SK-N-SH (cell line): Measurements from ENCODE around the gene KRTAP1-1.
"Not testable (repeated sequence)": the region's sequence is repeated elsewhere in the genome, so short reads cannot be mapped to it uniquely, and the experiment has no call there.

ENCODE experiments used
- CTCF ChIP-seq: fragments of 200-600 bp; sonication (generic); IDR thresholded peaks from 2 replicates; pipeline ENCODE4 v1.6.1; 2017; ENCODE audit warnings: antibody characterized with exemption, mild to moderate bottlenecking, moderate library complexity
- ELF1 ChIP-seq: IDR thresholded peaks from 2 replicates; pipeline ENCODE4 v1.4.0; 2012
- EP300 ChIP-seq, 2 experiments: IDR thresholded peaks; 2 replicates each; pipeline versions ENCODE4 v1.4.0 to v1.6.1; 2012; ENCODE audit warnings: borderline replicate concordance in 1 of 2, low read depth in 1 of 2, low read length in 1 of 2
- FOXJ3 ChIP-seq: sonication (generic); formaldehyde crosslinking; IDR thresholded peaks from 2 replicates; pipeline ENCODE4 v1.5.1; 2020; ENCODE audit warnings: mild to moderate bottlenecking, missing genetic modification reagents
- GATA2 ChIP-seq: sonication (generic); formaldehyde crosslinking; IDR thresholded peaks from 2 replicates; pipeline ENCODE4 v1.5.0; 2020; ENCODE audit warnings: mild to moderate bottlenecking, missing genetic modification reagents
- RCOR1 ChIP-seq: fragments of 150-350 bp; IDR thresholded peaks from 2 replicates; pipeline ENCODE4 v1.6.1; 2017; ENCODE audit warnings: antibody characterized with exemption, low read length
- SMC3 ChIP-seq: IDR thresholded peaks from 2 replicates; pipeline ENCODE4 v1.6.1; 2012; ENCODE audit warnings: low read depth, low read length, improper control_type of control experiment
- TAF1 ChIP-seq: IDR thresholded peaks from 2 replicates; pipeline ENCODE4 v1.6.1; 2012; ENCODE audit warnings: low read depth, mild to moderate bottlenecking, low read length, moderate library complexity, borderline replicate concordance
- TCF12 ChIP-seq: IDR thresholded peaks from 2 replicates; pipeline ENCODE4 v1.4.0; 2012
- TEAD4 ChIP-seq: IDR thresholded peaks from 2 replicates; pipeline ENCODE4 v1.4.0; 2012; ENCODE audit warnings: mild to moderate bottlenecking, borderline replicate concordance; ENCODE audit not compliant: insufficient read depth
- TF ChIP-seq, protein P1 (sequence below): IDR thresholded peaks from 2 replicates; pipeline ENCODE4 v1.4.0; 2012; ENCODE audit warnings: low read depth, borderline replicate concordance
- TF ChIP-seq, protein P2 (sequence below): IDR thresholded peaks from 2 replicates; pipeline ENCODE4 v1.4.0; 2012; ENCODE audit warnings: low read depth

DNA sequence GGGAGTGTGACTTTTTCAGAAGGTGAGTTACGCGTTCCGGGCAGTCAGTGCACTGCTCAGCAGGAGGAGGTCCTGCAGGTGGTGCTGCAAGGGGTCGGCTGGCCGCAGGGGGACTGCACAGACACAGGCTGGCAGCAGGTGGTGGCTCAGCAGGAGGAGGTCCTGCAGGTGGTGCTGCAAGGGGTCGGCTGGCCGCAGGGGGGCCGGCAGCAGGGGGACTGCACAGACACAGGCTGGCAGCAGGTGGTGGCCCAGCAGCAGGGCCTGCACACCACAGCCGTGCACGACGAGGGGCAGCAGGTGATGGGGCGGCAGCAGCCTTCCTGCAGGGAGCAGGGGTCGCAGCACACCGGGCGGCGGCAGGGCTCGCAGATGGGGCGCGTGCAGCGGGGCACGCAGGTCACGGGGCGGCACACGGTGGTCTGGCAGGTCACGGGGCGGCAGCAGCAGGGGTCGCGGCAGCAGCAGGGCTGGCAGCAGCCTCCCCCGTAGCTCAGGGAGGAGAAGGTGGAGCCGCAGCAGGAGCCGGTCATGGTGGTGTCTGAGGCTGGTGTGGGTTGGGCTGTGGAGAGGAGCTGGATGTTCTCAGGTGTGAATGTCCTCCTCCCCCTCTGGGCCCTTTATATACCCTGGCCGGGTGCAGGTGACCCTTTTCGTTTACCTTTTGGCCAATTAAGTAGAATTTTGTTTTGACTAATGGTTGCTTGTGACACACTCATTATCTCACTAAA, 5.7 kb upstream of the KRTAP1-1 start, which contains the start of gene KRTAP2-1:
- TF ChIP-seq, protein P1, sequence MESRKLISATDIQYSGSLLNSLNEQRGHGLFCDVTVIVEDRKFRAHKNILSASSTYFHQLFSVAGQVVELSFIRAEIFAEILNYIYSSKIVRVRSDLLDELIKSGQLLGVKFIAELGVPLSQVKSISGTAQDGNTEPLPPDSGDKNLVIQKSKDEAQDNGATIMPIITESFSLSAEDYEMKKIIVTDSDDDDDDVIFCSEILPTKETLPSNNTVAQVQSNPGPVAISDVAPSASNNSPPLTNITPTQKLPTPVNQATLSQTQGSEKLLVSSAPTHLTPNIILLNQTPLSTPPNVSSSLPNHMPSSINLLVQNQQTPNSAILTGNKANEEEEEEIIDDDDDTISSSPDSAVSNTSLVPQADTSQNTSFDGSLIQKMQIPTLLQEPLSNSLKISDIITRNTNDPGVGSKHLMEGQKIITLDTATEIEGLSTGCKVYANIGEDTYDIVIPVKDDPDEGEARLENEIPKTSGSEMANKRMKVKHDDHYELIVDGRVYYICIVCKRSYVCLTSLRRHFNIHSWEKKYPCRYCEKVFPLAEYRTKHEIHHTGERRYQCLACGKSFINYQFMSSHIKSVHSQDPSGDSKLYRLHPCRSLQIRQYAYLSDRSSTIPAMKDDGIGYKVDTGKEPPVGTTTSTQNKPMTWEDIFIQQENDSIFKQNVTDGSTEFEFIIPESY: not testable (repeated sequence)
- TF ChIP-seq TAF1; CTCF; EP300 (IDR thresholded peaks at IDR 0.05; ENCODE audit: borderline replicate concordance in 1 of 2, low read depth in 1 of 2, low read length in 1 of 2); GATA2 (CRISPR knock-in tag); FOXJ3 (CRISPR knock-in tag); ELF1; TEAD4; SMC3; RCOR1; TCF12: not testable (repeated sequence)
- TF ChIP-seq, protein P2, sequence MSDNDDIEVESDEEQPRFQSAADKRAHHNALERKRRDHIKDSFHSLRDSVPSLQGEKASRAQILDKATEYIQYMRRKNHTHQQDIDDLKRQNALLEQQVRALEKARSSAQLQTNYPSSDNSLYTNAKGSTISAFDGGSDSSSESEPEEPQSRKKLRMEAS: not testable (repeated sequence)
